ENCODE results near the gene OR2H2. TPM values are rescaled to one million over a fixed set of nuclear protein-coding genes. Genes with fewer than 3 reads are reported as not detected.
A peak's percentile ranks its signal among the peaks of the same experiment; 100 is the strongest.

Gene OR2H2
- total RNA-seq, 1 experiment from 2014 or later = not detected

DNA sequence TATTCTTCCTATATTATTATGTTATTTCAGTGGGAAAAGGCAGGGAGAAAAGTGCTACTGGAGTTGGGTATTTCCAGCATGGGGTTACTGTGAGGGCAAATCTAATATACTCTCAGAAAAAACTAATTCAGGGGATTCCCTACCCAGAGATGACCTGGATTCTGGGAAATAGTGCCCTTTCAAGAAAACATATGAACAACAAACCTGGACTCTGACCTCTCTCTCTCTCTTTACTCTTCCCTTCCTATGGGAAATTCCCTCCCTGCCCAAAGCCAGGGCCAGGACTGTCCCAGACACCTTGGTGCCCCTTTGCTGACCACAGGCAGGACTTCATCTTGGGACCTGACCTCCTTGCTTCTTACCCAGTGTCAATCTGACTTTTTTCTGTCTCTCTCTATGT lies 23.8 kb upstream of the OR2H2 start:
- Histone ChIP-seq H3K27ac (ENCODE audit: low read length) (no peak overlapping the region), H3K4me1 (ENCODE audit: insufficient read depth, low read length) (no peaks in the 10 kb centered on the region), H2AFZ (ENCODE audit: low read length) (no peak overlapping the region), H3K79me2 (ENCODE audit: low read length) (no peaks in the 10 kb centered on the region), H3K9ac (ENCODE audit: low read length) (no peak overlapping the region), H3K9me3 (ENCODE audit: low read length) (no peaks in the 10 kb centered on the region), H3K9me2 (replicated peaks; ENCODE audit: low read length) (no peaks in the 10 kb centered on the region), H3K36me3 (ENCODE audit: low read depth, low read length) (no peaks in the 10 kb centered on the region), H3K27me3 (ENCODE audit: low read length) (peaks cover 71% of the 10 kb centered on the region), H3K4me3 (ENCODE audit: low read length) (no peak overlapping the region), H4K20me1 (ENCODE audit: low read length) (no peaks in the 10 kb centered on the region), H3F3A (ENCODE audit: low read length, unreplicated experiment) (no peaks in the 10 kb centered on the region), H3K4me2 (ENCODE audit: low read length) (no peak overlapping the region)
- POLR2A ChIA-PET (ENCODE audit: unreplicated experiment) = no interaction called here
- intact Hi-C loops (cut with micrococcal nuclease) = no loop called here
- no TSS peak for BruUV-seq (replicated peaks)
- TF ChIP-seq, protein P1, sequence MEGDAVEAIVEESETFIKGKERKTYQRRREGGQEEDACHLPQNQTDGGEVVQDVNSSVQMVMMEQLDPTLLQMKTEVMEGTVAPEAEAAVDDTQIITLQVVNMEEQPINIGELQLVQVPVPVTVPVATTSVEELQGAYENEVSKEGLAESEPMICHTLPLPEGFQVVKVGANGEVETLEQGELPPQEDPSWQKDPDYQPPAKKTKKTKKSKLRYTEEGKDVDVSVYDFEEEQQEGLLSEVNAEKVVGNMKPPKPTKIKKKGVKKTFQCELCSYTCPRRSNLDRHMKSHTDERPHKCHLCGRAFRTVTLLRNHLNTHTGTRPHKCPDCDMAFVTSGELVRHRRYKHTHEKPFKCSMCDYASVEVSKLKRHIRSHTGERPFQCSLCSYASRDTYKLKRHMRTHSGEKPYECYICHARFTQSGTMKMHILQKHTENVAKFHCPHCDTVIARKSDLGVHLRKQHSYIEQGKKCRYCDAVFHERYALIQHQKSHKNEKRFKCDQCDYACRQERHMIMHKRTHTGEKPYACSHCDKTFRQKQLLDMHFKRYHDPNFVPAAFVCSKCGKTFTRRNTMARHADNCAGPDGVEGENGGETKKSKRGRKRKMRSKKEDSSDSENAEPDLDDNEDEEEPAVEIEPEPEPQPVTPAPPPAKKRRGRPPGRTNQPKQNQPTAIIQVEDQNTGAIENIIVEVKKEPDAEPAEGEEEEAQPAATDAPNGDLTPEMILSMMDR (conservative IDR thresholded peaks at IDR 0.05; ENCODE audit: low read depth, low read length) = no peak
- TF ChIP-seq EZH2phosphoT487 (IDR thresholded peaks at IDR 0.05; ENCODE audit: borderline replicate concordance, low read length) = no peak
- TF ChIP-seq EZH2 (IDR thresholded peaks at IDR 0.05; ENCODE audit: low read length, unreplicated experiment) = no peak
- ATAC-seq (no peak), DNase-seq (no peak)
- CTCF ChIA-PET = no interaction called here

DNA sequence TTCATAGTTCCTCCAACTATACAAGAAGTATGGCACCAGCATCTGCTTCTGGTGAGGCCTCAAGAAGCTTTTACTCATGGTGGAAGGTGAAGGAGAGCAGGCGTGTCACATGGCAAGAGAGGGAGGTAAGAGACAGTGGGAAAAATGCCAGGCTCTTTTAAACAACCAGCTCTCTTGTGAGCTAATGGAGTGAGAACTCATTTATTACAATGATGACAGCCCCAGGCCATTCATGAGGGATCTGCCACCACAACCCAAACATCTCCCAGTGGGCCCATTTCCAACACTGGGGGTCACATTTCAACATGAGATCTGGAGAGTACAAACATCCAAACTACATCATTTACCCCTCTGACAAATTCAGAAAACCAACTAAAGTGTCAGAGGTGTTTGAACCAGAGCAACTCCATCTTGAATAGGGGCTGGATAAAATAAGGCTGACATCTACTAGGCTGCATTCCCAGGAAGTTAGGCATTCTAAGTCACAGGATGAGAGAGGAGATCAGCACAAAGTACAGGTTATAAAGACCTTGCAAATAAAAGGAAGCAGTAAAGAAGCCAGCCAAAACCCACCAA lies 23.2 kb upstream of the OR2H2 start:
- ATAC-seq = no peak
- CTCF ChIA-PET = no interaction called here
- Histone ChIP-seq H3K4me1 (ENCODE audit: insufficient read depth, low read length) (no peaks in the 10 kb centered on the region), H3K36me3 (ENCODE audit: low read depth, low read length) (no peaks in the 10 kb centered on the region), H3F3A (ENCODE audit: low read length, unreplicated experiment) (no peaks in the 10 kb centered on the region), H4K20me1 (ENCODE audit: low read length) (no peaks in the 10 kb centered on the region), H3K79me2 (ENCODE audit: low read length) (no peaks in the 10 kb centered on the region), H3K9me2 (replicated peaks; ENCODE audit: low read length) (no peaks in the 10 kb centered on the region), H2AFZ (ENCODE audit: low read length) (no peak overlapping the region), H3K9me3 (ENCODE audit: low read length) (no peaks in the 10 kb centered on the region), H3K9ac (ENCODE audit: low read length) (no peak overlapping the region), H3K27ac (ENCODE audit: low read length) (no peak overlapping the region), H3K4me2 (ENCODE audit: low read length) (no peak overlapping the region), H3K27me3 (ENCODE audit: low read length) (peaks cover 72% of the 10 kb centered on the region), H3K4me3 (ENCODE audit: low read length) (no peak overlapping the region)
- intact Hi-C loops (cut with micrococcal nuclease) = no loop called here
- TF ChIP-seq, protein P1 (conservative IDR thresholded peaks at IDR 0.05; ENCODE audit: low read depth, low read length) = no peak
- TF ChIP-seq EZH2 (IDR thresholded peaks at IDR 0.05; ENCODE audit: low read length, unreplicated experiment) (no peak), EZH2phosphoT487 (IDR thresholded peaks at IDR 0.05; ENCODE audit: borderline replicate concordance, low read length) (no peak)
- DNase-seq = no peak
- no TSS peak for BruUV-seq (replicated peaks)
- POLR2A ChIA-PET (ENCODE audit: unreplicated experiment) = no interaction called here

DNA sequence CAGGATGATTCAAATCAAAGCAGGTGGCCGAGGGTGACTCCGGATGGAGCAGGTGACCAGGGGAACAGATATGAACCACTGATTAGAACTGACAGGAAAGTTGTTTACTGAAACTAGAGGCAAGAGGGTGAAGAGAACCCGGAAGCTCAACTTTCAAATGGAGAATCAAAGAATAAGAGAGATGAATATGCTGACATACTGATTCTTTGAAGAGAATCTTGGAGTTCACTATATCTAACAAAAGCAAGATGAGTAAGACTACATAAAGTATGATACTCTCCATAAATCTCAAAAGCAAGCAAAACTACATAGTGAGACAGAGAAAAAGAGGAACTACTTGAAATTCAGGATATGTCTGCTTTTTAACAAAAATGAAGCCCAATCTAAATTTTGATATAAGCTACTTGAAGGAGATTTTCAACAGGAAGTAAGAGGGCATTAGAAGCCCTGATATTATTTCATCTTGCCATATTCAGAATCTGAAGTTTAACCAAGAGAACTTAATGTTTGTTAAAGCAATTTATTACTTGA lies 21.4 kb upstream of the OR2H2 start:
- Histone ChIP-seq H3K4me3 (ENCODE audit: low read length) (no peak overlapping the region), H3K9ac (ENCODE audit: low read length) (no peak overlapping the region), H3K27ac (ENCODE audit: low read length) (no peak overlapping the region), H3F3A (ENCODE audit: low read length, unreplicated experiment) (no peaks in the 10 kb centered on the region), H3K79me2 (ENCODE audit: low read length) (no peaks in the 10 kb centered on the region), H3K27me3 (ENCODE audit: low read length) (peaks cover 67% of the 10 kb centered on the region), H4K20me1 (ENCODE audit: low read length) (no peaks in the 10 kb centered on the region), H3K9me3 (ENCODE audit: low read length) (no peaks in the 10 kb centered on the region), H3K36me3 (ENCODE audit: low read depth, low read length) (no peaks in the 10 kb centered on the region), H3K4me2 (ENCODE audit: low read length) (no peak overlapping the region), H3K9me2 (replicated peaks; ENCODE audit: low read length) (no peaks in the 10 kb centered on the region), H3K4me1 (ENCODE audit: insufficient read depth, low read length) (no peaks in the 10 kb centered on the region), H2AFZ (ENCODE audit: low read length) (no peak overlapping the region)
- POLR2A ChIA-PET (ENCODE audit: unreplicated experiment) = no interaction called here
- CTCF ChIA-PET = no interaction called here
- TF ChIP-seq EZH2 (IDR thresholded peaks at IDR 0.05; ENCODE audit: low read length, unreplicated experiment) (no peak), EZH2phosphoT487 (IDR thresholded peaks at IDR 0.05; ENCODE audit: borderline replicate concordance, low read length) (no peak)
- TF ChIP-seq, protein P1 (conservative IDR thresholded peaks at IDR 0.05; ENCODE audit: low read depth, low read length) = no peak
- DNase-seq = peak; percentile 14
- no TSS peak for BruUV-seq (replicated peaks)
- ATAC-seq = no peak
- intact Hi-C loops (cut with micrococcal nuclease) = no loop called here
